Measurements from ENCODE around the gene EDNRA.

DNA sequence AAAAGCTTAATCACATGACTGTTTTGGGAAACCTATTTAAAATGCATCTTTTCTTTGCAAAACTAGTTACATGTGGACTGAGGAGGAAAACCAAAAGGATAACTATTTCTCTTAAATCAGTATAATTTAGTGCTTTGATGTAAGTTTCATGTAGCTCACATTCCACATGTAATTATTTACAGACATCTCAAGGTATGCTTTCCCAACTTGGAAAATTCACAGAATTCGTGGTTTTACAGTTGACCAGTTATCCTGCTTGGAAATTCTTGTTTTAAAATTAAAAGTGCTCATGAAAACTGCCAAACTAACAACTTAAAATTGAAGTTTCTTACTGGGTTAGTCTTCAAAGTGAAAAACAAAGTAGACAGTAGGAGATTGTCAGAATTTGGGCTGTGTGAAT, 52.4 kb downstream of the EDNRA start:
- TF ChIP-seq, protein P1, sequence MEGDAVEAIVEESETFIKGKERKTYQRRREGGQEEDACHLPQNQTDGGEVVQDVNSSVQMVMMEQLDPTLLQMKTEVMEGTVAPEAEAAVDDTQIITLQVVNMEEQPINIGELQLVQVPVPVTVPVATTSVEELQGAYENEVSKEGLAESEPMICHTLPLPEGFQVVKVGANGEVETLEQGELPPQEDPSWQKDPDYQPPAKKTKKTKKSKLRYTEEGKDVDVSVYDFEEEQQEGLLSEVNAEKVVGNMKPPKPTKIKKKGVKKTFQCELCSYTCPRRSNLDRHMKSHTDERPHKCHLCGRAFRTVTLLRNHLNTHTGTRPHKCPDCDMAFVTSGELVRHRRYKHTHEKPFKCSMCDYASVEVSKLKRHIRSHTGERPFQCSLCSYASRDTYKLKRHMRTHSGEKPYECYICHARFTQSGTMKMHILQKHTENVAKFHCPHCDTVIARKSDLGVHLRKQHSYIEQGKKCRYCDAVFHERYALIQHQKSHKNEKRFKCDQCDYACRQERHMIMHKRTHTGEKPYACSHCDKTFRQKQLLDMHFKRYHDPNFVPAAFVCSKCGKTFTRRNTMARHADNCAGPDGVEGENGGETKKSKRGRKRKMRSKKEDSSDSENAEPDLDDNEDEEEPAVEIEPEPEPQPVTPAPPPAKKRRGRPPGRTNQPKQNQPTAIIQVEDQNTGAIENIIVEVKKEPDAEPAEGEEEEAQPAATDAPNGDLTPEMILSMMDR (IDR thresholded peaks at IDR 0.05): no peak
- TF ChIP-seq ZFX (IDR thresholded peaks at IDR 0.05; ENCODE audit: borderline replicate concordance): no peak
